Spleen (tissue), 11 donors: ENCODE results near the gene SLC39A3. TPM values are rescaled to one million over a fixed set of nuclear protein-coding genes. Genes with fewer than 3 reads are reported as not detected.
A peak's percentile ranks its signal among the peaks of the same experiment; 100 is the strongest.

Source experiments
- DNase-seq: peaks from one replicate; pipeline ENCODE4 v3.0.0-alpha.2; 2020
- H3K27ac ChIP-seq, 8 donors: fragments of 200-600 bp; sonication (generic) in 7 of 8; 1 replicate in 4 of 8; 2 replicates in 4 of 8; pipeline versions ENCODE4 v1.5.0 to v1.8.0; 2016 to 2021; ENCODE audit warnings: inconsistent platforms in 4 of 8, mild to moderate bottlenecking in 4 of 8, moderate library complexity in 1 of 8
- H3K27me3 ChIP-seq, 7 donors: fragments of 200-600 bp; sonication (generic) in 6 of 7; replicated peaks in 1 of 7; 1 replicate in 4 of 7; 2 replicates in 3 of 7; pipeline versions ENCODE4 v1.5.0 to v1.8.0; 2016 to 2021; ENCODE audit warnings: inconsistent platforms in 3 of 7, mild to moderate bottlenecking in 1 of 7
- H3K36me3 ChIP-seq, 6 donors: fragments of 200-600 bp; sonication (generic) in 5 of 6; 1 replicate in 4 of 6; 2 replicates in 2 of 6; pipeline versions ENCODE4 v1.5.0 to v1.8.0; 2016 to 2021; ENCODE audit warnings: inconsistent platforms in 2 of 6
- H3K4me1 ChIP-seq, 6 donors: fragments of 200-600 bp; sonication (generic) in 5 of 6; 1 replicate in 3 of 6; 2 replicates in 3 of 6; pipeline versions ENCODE4 v1.5.0 to v1.8.0; 2016 to 2021; ENCODE audit warnings: inconsistent platforms in 3 of 6
- H3K4me3 ChIP-seq, 8 donors: fragments of 200-600 bp; sonication (generic) in 7 of 8; 1 replicate in 4 of 8; 2 replicates in 4 of 8; pipeline versions ENCODE4 v1.5.0 to v1.8.0; 2016 to 2021; ENCODE audit warnings: inconsistent platforms in 4 of 8, mild to moderate bottlenecking in 4 of 8, moderate library complexity in 2 of 8
- H3K9me3 ChIP-seq, 8 donors: fragments of 200-600 bp; sonication (generic) in 7 of 8; 1 replicate in 4 of 8; 2 replicates in 4 of 8; pipeline versions ENCODE4 v1.5.0 to v1.8.0; 2016 to 2021; ENCODE audit warnings: inconsistent platforms in 4 of 8
- CTCF ChIP-seq, 11 experiments: fragments of 200-600 bp in 7 of 11; fragments of 450-650 bp in 4 of 11; sonication (generic) in 4 of 11; IDR thresholded peaks in 8 of 11; conservative IDR thresholded peaks in 3 of 11; 1 replicate in 7 of 11; 2 replicates in 4 of 11; pipeline versions ENCODE4 v1.4.0 to v1.8.0; 2016 to 2021; ENCODE audit warnings: antibody characterized with exemption in 11 of 11, inconsistent platforms in 4 of 11, mild to moderate bottlenecking in 1 of 11
- POLR2A ChIP-seq, 3 donors: fragments of 450-650 bp; IDR thresholded peaks; one replicate each; pipeline ENCODE4 v1.5.1; 2017; ENCODE audit warnings: antibody characterized with exemption in 3 of 3, mild to moderate bottlenecking in 1 of 3
- POLR2AphosphoS5 ChIP-seq, 3 donors: sonication (generic); formaldehyde crosslinking; IDR thresholded peaks; one replicate each; pipeline ENCODE4 v1.5.1; 2017; ENCODE audit warnings: antibody characterized with exemption in 3 of 3
- WGBS, 5 donors: extraction: QIAGEN DNeasy Blood & Tissue Kit in 3 of 5; methylation state at CpG; one replicate each; pipeline versions ENCODE4 v1.1.5 to v1.1.7; 2013 to 2018; 5-methylcytosine and 5-hydroxymethylcytosine counted together
- intact Hi-C: fragments of 100-400 bp; cut with DNase I; formaldehyde crosslinking; loops from one replicate; pipeline ENCODE4 v1.15.0; 2023; ENCODE audit warnings: low total_unique reads
- polyA plus RNA-seq, 3 donors: library from polyadenylated mRNA; stranded (reverse); fragments of 200-250 nt; gene quantifications; one replicate each; pipeline ENCODE4 v1.2.1, GENCODE V29; 2013
- total RNA-seq, 7 donors: library from RNA; depleted of rRNA in 3 of 7; stranded (reverse); fragments of >200 nt in 3 of 7; fragmentation: NEBNext Ultra II Directional in 4 of 7; extraction: Animal tissue kit (Norgen Biotek cat#: 25700) in 4 of 7; gene quantifications; one replicate each; pipeline versions ENCODE4 v1.1.0 to v1.2.1, GENCODE V29; 2016 to 2021
- donor health status: healthy with polysubstance abuse.
- donor health status: DM: no; HTN: no; CAD: no; lungs with moderate emphysema.
- donor health status: DM: no; HTN: no; CAD: no.
- donor health status: Bipolar disorder and iron deficiency.
- donor health status: healthy.
- donor health status: DM: no; HTN: no; CAD: no.
- donor health status: DM: yes; HTN: yes; CAD: no.

The SLC39A3 gene
- total and polyA plus RNA-seq, 10 donors: 19.1 to 42.6 (median 27.4) TPM

GRCh38 chr19:2693492-2694160, 46.2 kb downstream of the SLC39A3 start:
- H3K9me3 ChIP-seq: no peaks in the 10 kb centered on the region
- intact Hi-C loops: no loop called here
- peaks cover 0 to 15% (median 2%) of the 10 kb centered on the region in 6 donors for H3K36me3 ChIP-seq
- 52 to 65% (median 62%) methylated on average over 12 of the region's 12 CpGs for WGBS, 5 donors
- peak overlapping the region in 5 of 8 donors; percentile 57 to 90 (median 82) for H3K27ac ChIP-seq
- no peaks in the 10 kb centered on the region for H3K27me3 ChIP-seq
- DNase-seq: peak; percentile 68
- TF ChIP-seq POLR2AphosphoS5 (IDR thresholded peaks at IDR 0.05): no peak
- TF ChIP-seq CTCF (IDR thresholded peaks at IDR 0.05 in 8 of 11, conservative IDR thresholded peaks at IDR 0.05 in 3 of 11): no peak
- H3K4me1 ChIP-seq: peaks cover 17 to 60% (median 47%) of the 10 kb centered on the region in 6 donors
- no peak overlapping the region for H3K4me3 ChIP-seq

- no peak for TF ChIP-seq POLR2A (IDR thresholded peaks at IDR 0.05)
- no peak for TF ChIP-seq POLR2AphosphoS5 (IDR thresholded peaks at IDR 0.05)
- no peak for TF ChIP-seq CTCF (IDR thresholded peaks at IDR 0.05 in 8 of 11, conservative IDR thresholded peaks at IDR 0.05 in 3 of 11)
- peaks cover 17 to 55% (median 36%) of the 10 kb centered on the region in 6 donors for H3K4me1 ChIP-seq
- H3K36me3 ChIP-seq: peaks cover 0 to 15% (median 2%) of the 10 kb centered on the region in 6 donors
- no peak for DNase-seq
- no peak overlapping the region for H3K27ac ChIP-seq
- 85 to 90% (median 87%) methylated on average over 9 of the region's 9 CpGs for WGBS, 5 donors
- intact Hi-C loops: no loop called here
- H3K9me3 ChIP-seq: no peaks in the 10 kb centered on the region
- no peak overlapping the region for H3K4me3 ChIP-seq
- H3K27me3 ChIP-seq: no peaks in the 10 kb centered on the region
Measured at GRCh38 chr19:2691951-2692350, 47.9 kb downstream of the SLC39A3 start.

- DNase-seq: no peak
- Histone ChIP-seq H3K9me3 (no peaks in the 10 kb centered on the region), H3K36me3 (peaks cover 0 to 15% (median 2%) of the 10 kb centered on the region in 6 donors), H3K4me1 (peaks cover 17 to 51% (median 26%) of the 10 kb centered on the region in 6 donors), H3K27me3 (no peaks in the 10 kb centered on the region), H3K4me3 (no peak overlapping the region), H3K27ac (no peak overlapping the region)
- 84 to 95% (median 93%) methylated on average over 7 to 11 of the region's 11 CpGs for WGBS, 5 donors
- intact Hi-C loops: no loop called here
- TF ChIP-seq CTCF (IDR thresholded peaks at IDR 0.05 in 8 of 11, conservative IDR thresholded peaks at IDR 0.05 in 3 of 11) (no peak), POLR2AphosphoS5 (IDR thresholded peaks at IDR 0.05) (no peak), POLR2A (IDR thresholded peaks at IDR 0.05) (no peak)
Measured at GRCh38 chr19:2690856-2691255, 49.0 kb downstream of the SLC39A3 start.

GRCh38 chr19:2686360-2686759, 53.5 kb downstream of the SLC39A3 start:
- H3K27ac ChIP-seq: peak overlapping the region in 7 of 8 donors; percentile 63 to 83 (median 76)

More at GRCh38 chr19:2686360-2686759, 53.5 kb downstream of the SLC39A3 start:
- Histone ChIP-seq H3K9me3 (no peaks in the 10 kb centered on the region), H3K4me1 (peaks cover 0 to 51% (median 7%) of the 10 kb centered on the region in 6 donors), H3K36me3 (peaks cover 0 to 18% (median 3%) of the 10 kb centered on the region in 6 donors), H3K4me3 (peak overlapping the region in 1 of 8 donors; percentile 28), H3K27me3 (no peaks in the 10 kb centered on the region)
- TF ChIP-seq POLR2AphosphoS5 (IDR thresholded peaks at IDR 0.05) (no peak), CTCF (IDR thresholded peaks at IDR 0.05 in 8 of 11, conservative IDR thresholded peaks at IDR 0.05 in 3 of 11) (no peak), POLR2A (IDR thresholded peaks at IDR 0.05) (no peak)
- WGBS, 5 donors: 83 to 92% (median 90%) methylated on average over 17 of the region's 17 CpGs
- no peak for DNase-seq
- intact Hi-C loops: no loop called here
